LNCAP (cell line): ENCODE measurements around the gene LNPEP.

Source experiments
- TF ChIP-seq, protein P1 (sequence below): fragments of 450-650 bp; IDR thresholded peaks from 2 replicates; pipeline ENCODE4 v1.5.1; 2017; ENCODE audit warnings: mild to moderate bottlenecking

LNPEP gene

GRCh38 chr5:96935559-96936430, at the start of gene LNPEP:
LNPEP (plus strand) TSS chr5:96936080; CDS start chr5:96936156, 76 bp downstream.
- TF ChIP-seq, protein P1, sequence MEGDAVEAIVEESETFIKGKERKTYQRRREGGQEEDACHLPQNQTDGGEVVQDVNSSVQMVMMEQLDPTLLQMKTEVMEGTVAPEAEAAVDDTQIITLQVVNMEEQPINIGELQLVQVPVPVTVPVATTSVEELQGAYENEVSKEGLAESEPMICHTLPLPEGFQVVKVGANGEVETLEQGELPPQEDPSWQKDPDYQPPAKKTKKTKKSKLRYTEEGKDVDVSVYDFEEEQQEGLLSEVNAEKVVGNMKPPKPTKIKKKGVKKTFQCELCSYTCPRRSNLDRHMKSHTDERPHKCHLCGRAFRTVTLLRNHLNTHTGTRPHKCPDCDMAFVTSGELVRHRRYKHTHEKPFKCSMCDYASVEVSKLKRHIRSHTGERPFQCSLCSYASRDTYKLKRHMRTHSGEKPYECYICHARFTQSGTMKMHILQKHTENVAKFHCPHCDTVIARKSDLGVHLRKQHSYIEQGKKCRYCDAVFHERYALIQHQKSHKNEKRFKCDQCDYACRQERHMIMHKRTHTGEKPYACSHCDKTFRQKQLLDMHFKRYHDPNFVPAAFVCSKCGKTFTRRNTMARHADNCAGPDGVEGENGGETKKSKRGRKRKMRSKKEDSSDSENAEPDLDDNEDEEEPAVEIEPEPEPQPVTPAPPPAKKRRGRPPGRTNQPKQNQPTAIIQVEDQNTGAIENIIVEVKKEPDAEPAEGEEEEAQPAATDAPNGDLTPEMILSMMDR, result no peak

DNA sequence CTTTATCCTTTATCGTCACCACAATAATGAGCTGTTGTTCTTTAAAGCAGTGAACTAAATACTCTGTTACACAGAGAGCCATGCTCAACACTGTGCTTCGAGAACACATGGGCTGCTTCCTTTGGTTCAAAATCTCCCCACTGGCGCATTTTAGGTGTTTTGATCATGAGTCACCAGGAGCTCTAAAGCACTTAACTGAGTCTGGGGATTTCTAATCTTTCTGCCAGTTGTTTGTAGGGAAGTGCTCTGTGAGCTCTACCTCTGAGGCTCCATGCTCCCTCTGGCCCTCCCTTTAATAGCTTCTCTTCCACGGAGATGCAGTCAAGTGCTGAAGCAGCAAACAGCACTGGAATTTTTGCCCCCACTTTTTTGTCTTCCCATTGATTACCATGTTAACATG, 42.5 kb upstream of the LNPEP start:
- TF ChIP-seq, protein P1, result no peak

DNA sequence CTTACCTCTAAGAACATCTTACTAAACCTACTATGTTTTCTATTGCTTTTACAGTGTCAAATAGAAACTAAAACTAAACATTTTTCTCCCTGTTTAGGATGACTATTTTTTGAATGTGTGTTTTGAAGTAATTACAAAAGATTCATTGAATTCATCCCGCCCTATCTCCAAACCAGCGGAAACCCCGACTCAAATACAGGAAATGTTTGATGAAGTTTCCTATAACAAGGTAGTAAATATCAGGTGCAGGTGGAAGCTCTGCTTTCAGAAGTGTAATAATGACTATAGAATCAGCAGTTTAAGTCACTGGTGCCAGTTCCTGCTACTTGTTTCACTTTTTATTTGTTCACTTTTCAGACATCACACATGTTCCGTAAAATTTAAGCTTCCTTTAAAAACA, 39.6 kb upstream of the LNPEP start:
- TF ChIP-seq, protein P1, result no peak

DNA sequence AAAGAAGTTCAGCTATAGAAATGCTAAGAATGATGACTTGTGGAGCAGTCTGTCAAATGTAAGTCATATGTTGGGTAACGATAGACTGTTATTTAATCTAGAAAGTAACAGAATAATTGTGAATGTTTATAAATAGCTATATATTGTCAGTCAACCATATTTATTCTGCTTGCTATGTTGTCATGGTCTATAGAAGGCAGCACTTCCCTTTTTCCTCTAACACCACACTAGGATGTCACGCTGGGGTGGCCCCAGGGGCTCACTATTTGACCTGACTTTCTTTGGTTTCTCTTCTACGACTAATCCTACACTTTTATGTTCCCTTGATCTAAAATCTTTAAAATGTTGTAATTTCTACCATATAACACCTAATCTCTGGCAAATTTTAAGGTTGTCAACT, 39.1 kb upstream of the LNPEP start:
- TF ChIP-seq, protein P1, result no peak

DNA sequence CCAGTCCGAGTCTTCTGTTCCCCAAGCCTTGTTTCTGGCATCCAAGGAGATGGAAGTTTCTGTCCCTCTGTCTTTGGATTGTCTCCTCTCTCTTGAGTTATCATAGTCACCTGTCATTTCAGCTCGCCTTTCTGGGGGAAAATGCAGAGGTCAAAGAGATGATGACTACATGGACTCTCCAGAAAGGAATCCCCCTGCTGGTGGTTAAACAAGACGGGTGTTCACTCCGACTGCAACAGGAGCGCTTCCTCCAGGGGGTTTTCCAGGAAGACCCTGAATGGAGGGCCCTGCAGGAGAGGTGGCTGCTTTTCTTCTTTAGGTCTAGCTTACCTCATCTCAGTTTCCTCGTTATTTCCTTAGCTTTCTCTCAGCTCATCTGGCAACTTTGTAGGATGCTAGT, 34.5 kb upstream of the LNPEP start:
- TF ChIP-seq, protein P1, result no peak

DNA sequence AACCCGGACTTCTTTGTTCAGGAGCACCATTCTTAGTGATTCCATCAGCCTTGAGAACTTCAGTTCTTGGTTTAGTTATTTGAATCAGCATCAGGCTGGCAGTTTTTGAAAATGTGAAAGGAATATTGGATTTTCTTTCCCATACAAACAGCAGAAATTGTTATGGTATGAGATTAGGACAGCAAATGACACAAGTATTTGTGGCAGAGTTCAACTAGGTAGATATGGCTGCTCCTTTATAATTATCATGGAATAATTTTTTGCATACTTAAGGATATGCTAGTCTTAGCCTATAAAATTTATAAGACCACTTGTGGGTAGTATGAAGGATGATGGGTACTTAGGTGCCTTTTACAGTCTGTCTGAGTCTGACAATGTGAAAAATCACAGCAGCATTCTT, 34.0 kb upstream of the LNPEP start:
- TF ChIP-seq, protein P1, result no peak

GRCh38 chr5:96902876-96903275, 33.0 kb upstream of the LNPEP start:
- TF ChIP-seq, protein P1, result no peak
